ENCODE measurements around the gene PIK3CD. TPM values are rescaled to one million over a fixed set of nuclear protein-coding genes. Genes with fewer than 3 reads are reported as not detected.
"Not testable (repeated sequence)": the region's sequence is repeated elsewhere in the genome, so short reads cannot be mapped to it uniquely, and the experiment has no call there.

PIK3CD gene
- total and polyA plus RNA-seq, 2 donors, result 15.1 to 30.4 TPM

DNA sequence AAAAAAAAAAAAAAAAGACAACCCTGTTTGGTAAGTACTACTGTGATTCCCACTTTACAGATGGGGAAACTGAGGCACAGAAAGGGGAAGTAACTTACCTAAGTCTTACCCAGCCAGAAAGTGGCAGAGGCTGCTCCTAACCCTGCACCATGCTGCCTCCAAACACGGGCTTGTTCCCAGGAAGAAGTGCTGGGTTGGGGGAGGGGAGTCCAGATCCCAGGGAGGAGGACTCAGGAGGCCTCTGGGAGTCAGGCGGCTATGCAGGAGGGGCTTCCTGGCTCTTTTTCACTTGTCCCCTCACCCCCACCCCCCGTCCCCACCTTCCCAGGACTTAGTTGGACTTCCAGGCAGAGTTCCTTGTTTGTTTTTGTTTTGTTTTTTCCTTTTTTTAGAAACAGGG is 23.9 kb downstream of the PIK3CD start:
- Histone ChIP-seq H3K9me3 (ENCODE audit: control insufficient read depth in 2 of 2, insufficient read depth in 1 of 2, low read length in 1 of 2) (no peaks in the 10 kb centered on the region), H3K27me3 (ENCODE audit: control insufficient read depth in 2 of 2, insufficient read depth in 1 of 2, low read length in 1 of 2) (no peaks in the 10 kb centered on the region), H3K4me3 (ENCODE audit: low read length in 2 of 2) (no peak overlapping the region), H3K4me1 (ENCODE audit: control insufficient read depth in 2 of 2, insufficient read depth in 2 of 2, low read length in 2 of 2) (no peaks in the 10 kb centered on the region), H3K27ac (ENCODE audit: low read depth in 1 of 2, low read length in 1 of 2) (no peak overlapping the region), H3K36me3 (ENCODE audit: control insufficient read depth in 2 of 2, insufficient read depth in 2 of 2, low read length in 1 of 2) (peaks cover 3 to 10% of the 10 kb centered on the region in 2 donors)
- WGBS, result 96% methylated on average over 3 of the region's 3 CpGs
- DNase-seq (ENCODE audit: low read depth in 6 of 9, low spot score in 9 of 9), result no peak

DNA sequence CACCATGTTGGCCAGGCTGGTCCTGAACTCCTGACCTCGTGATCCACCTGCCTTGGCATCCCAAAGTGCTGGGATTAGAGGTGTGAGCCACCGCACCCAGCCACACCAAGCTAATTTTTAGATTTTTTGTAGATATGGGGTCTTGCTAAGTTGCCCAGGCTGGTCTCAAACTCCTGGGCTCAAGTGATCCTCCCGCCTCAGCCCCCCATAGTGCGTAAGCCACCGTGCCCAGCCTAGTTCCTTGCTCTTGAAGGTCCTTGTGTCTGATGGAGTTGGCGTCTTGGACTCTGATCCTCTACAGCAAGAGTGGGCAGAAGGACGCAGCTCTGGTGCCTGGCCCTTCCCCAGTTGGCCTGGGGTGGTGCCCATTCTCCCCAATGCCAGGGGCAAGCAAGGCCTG is 24.6 kb downstream of the PIK3CD start:
- not testable (repeated sequence) for DNase-seq (ENCODE audit: low read depth in 6 of 9, low spot score in 9 of 9); H3K4me1 ChIP-seq (ENCODE audit: control insufficient read depth in 2 of 2, insufficient read depth in 2 of 2, low read length in 2 of 2); H3K9me3 ChIP-seq (ENCODE audit: control insufficient read depth in 2 of 2, insufficient read depth in 1 of 2, low read length in 1 of 2); H3K4me3 ChIP-seq (ENCODE audit: low read length in 2 of 2); H3K27me3 ChIP-seq (ENCODE audit: control insufficient read depth in 2 of 2, insufficient read depth in 1 of 2, low read length in 1 of 2); H3K27ac ChIP-seq (ENCODE audit: low read depth in 1 of 2, low read length in 1 of 2)
- peaks cover 3 to 15% of the 10 kb centered on the region in 2 donors for H3K36me3 ChIP-seq (ENCODE audit: control insufficient read depth in 2 of 2, insufficient read depth in 2 of 2, low read length in 1 of 2)
- 96% methylated on average over 7 of the region's 7 CpGs for WGBS

DNA sequence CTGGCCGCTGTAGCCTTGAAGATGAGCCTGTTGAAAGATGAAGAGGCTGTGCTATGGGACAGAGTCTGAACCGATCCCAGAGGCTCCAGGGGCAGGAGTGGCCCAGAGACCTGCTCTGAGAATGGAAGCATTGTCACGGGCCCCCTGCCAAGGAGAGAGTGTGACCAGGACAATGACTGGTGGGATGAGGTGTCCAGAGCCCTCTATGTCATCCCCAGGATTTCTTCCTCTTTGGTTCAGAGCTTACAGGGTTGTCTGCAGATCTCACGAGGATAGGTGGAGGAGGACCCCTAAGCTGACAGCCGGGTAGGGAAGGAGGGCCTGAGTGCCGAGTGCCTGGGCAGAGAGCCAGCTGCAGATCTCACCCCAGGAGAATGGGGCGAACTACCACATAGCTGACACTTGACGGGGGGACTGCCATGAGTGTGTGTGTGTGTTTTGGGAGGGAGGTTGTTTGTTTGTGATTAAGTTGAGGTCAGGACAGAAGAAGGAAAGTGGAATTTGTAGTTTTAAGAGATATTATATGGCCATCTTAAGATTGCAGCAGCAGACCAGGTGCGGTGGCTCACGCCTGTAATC is 25.4 kb downstream of the PIK3CD start:
- Histone ChIP-seq H3K27ac (ENCODE audit: low read depth in 1 of 2, low read length in 1 of 2) (no peak overlapping the region), H3K36me3 (ENCODE audit: control insufficient read depth in 2 of 2, insufficient read depth in 2 of 2, low read length in 1 of 2) (peaks cover 3 to 15% of the 10 kb centered on the region in 2 donors), H3K4me3 (ENCODE audit: low read length in 2 of 2) (no peak overlapping the region), H3K4me1 (ENCODE audit: control insufficient read depth in 2 of 2, insufficient read depth in 2 of 2, low read length in 2 of 2) (no peaks in the 10 kb centered on the region), H3K27me3 (ENCODE audit: control insufficient read depth in 2 of 2, insufficient read depth in 1 of 2, low read length in 1 of 2) (no peaks in the 10 kb centered on the region), H3K9me3 (ENCODE audit: control insufficient read depth in 2 of 2, insufficient read depth in 1 of 2, low read length in 1 of 2) (no peaks in the 10 kb centered on the region)
- WGBS, result 84% methylated on average over 10 of the region's 10 CpGs
- DNase-seq (ENCODE audit: low read depth in 6 of 9, low spot score in 9 of 9), result no peak

GRCh38 chr1:9680091-9680490 is 28.6 kb downstream of the PIK3CD start:
- H3K9me3 ChIP-seq (ENCODE audit: control insufficient read depth in 2 of 2, insufficient read depth in 1 of 2, low read length in 1 of 2), result no peaks in the 10 kb centered on the region
- no peak overlapping the region for H3K4me3 ChIP-seq (ENCODE audit: low read length in 2 of 2)
- peaks cover 0 to 13% of the 10 kb centered on the region in 2 donors for H3K36me3 ChIP-seq (ENCODE audit: control insufficient read depth in 2 of 2, insufficient read depth in 2 of 2, low read length in 1 of 2)
- no peaks in the 10 kb centered on the region for H3K4me1 ChIP-seq (ENCODE audit: control insufficient read depth in 2 of 2, insufficient read depth in 2 of 2, low read length in 2 of 2)
- H3K27me3 ChIP-seq (ENCODE audit: control insufficient read depth in 2 of 2, insufficient read depth in 1 of 2, low read length in 1 of 2), result no peaks in the 10 kb centered on the region
- no peak overlapping the region for H3K27ac ChIP-seq (ENCODE audit: low read depth in 1 of 2, low read length in 1 of 2)
- 97% methylated on average over 2 of the region's 2 CpGs for WGBS
- no peak for DNase-seq (ENCODE audit: low read depth in 6 of 9, low spot score in 9 of 9)

- Histone ChIP-seq H3K9me3 (ENCODE audit: control insufficient read depth in 2 of 2, insufficient read depth in 1 of 2, low read length in 1 of 2) (no peaks in the 10 kb centered on the region), H3K4me1 (ENCODE audit: control insufficient read depth in 2 of 2, insufficient read depth in 2 of 2, low read length in 2 of 2) (no peaks in the 10 kb centered on the region), H3K27me3 (ENCODE audit: control insufficient read depth in 2 of 2, insufficient read depth in 1 of 2, low read length in 1 of 2) (no peaks in the 10 kb centered on the region), H3K27ac (ENCODE audit: low read depth in 1 of 2, low read length in 1 of 2) (no peak overlapping the region), H3K36me3 (ENCODE audit: control insufficient read depth in 2 of 2, insufficient read depth in 2 of 2, low read length in 1 of 2) (peaks cover 0 to 13% of the 10 kb centered on the region in 2 donors), H3K4me3 (ENCODE audit: low read length in 2 of 2) (no peak overlapping the region)
- 89% methylated on average over 6 of the region's 6 CpGs for WGBS
- DNase-seq (ENCODE audit: low read depth in 6 of 9, low spot score in 9 of 9), result no peak
Observed at GRCh38 chr1:9680828-9681227, 29.3 kb downstream of the PIK3CD start.

DNA sequence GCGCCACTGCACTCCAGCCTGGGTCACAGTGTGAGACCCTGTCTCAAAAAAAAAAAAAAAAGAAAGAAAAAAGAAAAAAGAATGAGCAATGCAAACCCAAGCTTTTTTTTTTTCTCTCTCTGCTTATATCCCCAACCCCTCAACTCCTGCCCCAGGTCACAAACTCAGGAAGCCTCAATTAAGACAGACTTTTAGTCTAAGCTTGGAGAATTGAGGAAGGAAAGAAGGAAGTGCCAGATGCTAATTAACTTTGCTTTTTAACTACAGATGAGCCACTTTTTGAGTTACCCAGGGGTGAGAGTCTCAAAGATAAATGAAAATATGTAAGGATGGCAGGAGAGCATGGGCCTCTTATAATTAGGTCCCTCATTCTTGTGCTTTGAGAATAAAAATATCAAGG is 33.3 kb downstream of the PIK3CD start:
- Histone ChIP-seq H3K9me3 (ENCODE audit: control insufficient read depth in 2 of 2, insufficient read depth in 1 of 2, low read length in 1 of 2) (no peaks in the 10 kb centered on the region), H3K27me3 (ENCODE audit: control insufficient read depth in 2 of 2, insufficient read depth in 1 of 2, low read length in 1 of 2) (peaks cover 0 to 14% of the 10 kb centered on the region in 2 donors), H3K4me1 (ENCODE audit: control insufficient read depth in 2 of 2, insufficient read depth in 2 of 2, low read length in 2 of 2) (peaks cover 19 to 27% of the 10 kb centered on the region in 2 donors), H3K4me3 (ENCODE audit: low read length in 2 of 2) (no peak overlapping the region), H3K27ac (ENCODE audit: low read depth in 1 of 2, low read length in 1 of 2) (no peak overlapping the region), H3K36me3 (ENCODE audit: control insufficient read depth in 2 of 2, insufficient read depth in 2 of 2, low read length in 1 of 2) (peaks cover 0 to 9% of the 10 kb centered on the region in 2 donors)
- 97% methylated on average over 1 of the region's 1 CpG for WGBS
- DNase-seq (ENCODE audit: low read depth in 6 of 9, low spot score in 9 of 9), result no peak

DNA sequence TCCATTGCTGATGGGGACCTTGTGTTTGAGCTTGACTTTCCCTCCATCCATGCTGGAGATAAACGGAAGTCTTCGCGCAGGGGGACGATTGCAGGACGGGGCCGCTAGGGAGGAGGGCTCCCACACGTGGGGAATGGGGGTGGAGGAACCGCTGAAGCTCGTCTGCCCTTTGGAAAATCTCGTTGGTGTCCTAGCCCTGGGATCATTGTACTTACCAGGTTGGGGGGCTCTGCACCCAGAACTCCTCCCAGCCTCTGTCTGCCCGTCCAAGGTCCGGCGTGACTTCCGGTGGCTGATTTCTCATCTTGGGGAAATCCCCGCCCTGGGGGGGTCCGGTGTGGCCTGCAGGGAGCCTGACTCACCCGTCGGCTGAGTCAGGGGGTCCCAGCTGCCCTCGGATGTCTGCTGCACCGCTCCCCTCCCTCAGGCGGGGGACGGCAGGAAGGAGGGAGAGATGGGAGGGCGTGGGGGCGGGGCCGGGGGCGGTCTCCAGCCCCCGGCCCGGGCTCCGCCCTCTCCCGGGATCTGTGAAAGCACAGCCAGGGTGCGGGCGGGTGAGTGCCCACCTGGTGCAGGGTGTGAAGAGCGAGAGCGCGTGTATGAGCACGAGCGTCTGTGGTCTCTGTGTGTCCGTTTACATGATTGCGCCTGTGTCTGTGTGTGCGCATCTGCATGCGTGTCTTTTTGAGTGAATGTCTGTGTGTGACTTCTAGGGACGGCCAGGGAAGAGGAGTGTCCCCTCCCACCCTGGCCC is 35.8 kb downstream of the PIK3CD start:
- Histone ChIP-seq H3K27ac (ENCODE audit: low read depth in 1 of 2, low read length in 1 of 2) (peak overlapping the region; percentile 1 to 66), H3K4me1 (ENCODE audit: control insufficient read depth in 2 of 2, insufficient read depth in 2 of 2, low read length in 2 of 2) (peaks cover 31 to 51% of the 10 kb centered on the region in 2 donors), H3K27me3 (ENCODE audit: control insufficient read depth in 2 of 2, insufficient read depth in 1 of 2, low read length in 1 of 2) (peaks cover 0 to 17% of the 10 kb centered on the region in 2 donors), H3K4me3 (ENCODE audit: low read length in 2 of 2) (peak overlapping the region; percentile 58 to 63), H3K9me3 (ENCODE audit: control insufficient read depth in 2 of 2, insufficient read depth in 1 of 2, low read length in 1 of 2) (no peaks in the 10 kb centered on the region), H3K36me3 (ENCODE audit: control insufficient read depth in 2 of 2, insufficient read depth in 2 of 2, low read length in 1 of 2) (peaks cover 0 to 13% of the 10 kb centered on the region in 2 donors)
- peak in 8 of 9 donors; percentile 54 to 90 (median 78) for DNase-seq (ENCODE audit: low read depth in 6 of 9, low spot score in 9 of 9)
- 4% methylated on average over 42 of the region's 42 CpGs for WGBS

DNA sequence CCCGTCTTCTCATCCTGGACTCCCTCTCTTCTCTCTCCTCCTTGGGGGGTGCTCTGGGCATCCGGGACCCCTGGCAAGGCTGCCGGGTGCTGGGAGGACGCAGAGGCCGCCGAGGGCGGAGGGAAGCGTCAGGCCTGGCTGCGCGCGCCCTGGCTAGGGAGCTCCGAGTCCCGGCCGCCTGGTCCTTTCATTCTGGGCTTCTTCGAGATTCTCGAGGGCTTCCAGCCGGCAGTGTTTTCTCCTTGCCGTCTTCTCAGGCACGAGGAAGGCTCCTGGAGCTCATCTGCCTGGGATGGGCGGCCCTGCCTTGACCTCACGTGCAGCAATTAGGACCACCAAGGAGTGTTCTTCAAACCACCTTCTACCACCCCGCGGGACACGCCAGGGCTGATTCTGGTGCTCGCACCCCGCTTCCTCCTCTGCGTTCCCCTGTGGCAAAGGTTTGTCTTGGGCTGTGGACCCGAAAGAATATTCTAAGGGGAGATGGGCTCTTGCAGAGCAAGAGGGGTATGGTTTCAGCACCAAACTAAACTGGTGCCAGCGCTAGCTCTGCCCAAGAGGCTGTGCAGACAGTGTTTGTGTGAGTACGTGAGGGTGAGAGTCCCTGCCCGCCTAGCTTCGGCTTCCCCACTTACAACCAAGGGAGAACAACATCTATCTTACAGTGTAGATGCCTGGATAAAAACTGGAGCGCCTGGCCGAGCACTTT is 36.5 kb downstream of the PIK3CD start:
- DNase-seq (ENCODE audit: low read depth in 6 of 9, low spot score in 9 of 9), result no peak
- Histone ChIP-seq H3K4me3 (ENCODE audit: low read length in 2 of 2) (peak overlapping the region; percentile 58 to 63), H3K9me3 (ENCODE audit: control insufficient read depth in 2 of 2, insufficient read depth in 1 of 2, low read length in 1 of 2) (no peaks in the 10 kb centered on the region), H3K4me1 (ENCODE audit: control insufficient read depth in 2 of 2, insufficient read depth in 2 of 2, low read length in 2 of 2) (peaks cover 31 to 51% of the 10 kb centered on the region in 2 donors), H3K27ac (ENCODE audit: low read depth in 1 of 2, low read length in 1 of 2) (no peak overlapping the region), H3K27me3 (ENCODE audit: control insufficient read depth in 2 of 2, insufficient read depth in 1 of 2, low read length in 1 of 2) (peaks cover 0 to 17% of the 10 kb centered on the region in 2 donors), H3K36me3 (ENCODE audit: control insufficient read depth in 2 of 2, insufficient read depth in 2 of 2, low read length in 1 of 2) (peaks cover 2 to 13% of the 10 kb centered on the region in 2 donors)
- 52% methylated on average over 34 of the region's 34 CpGs for WGBS

DNA sequence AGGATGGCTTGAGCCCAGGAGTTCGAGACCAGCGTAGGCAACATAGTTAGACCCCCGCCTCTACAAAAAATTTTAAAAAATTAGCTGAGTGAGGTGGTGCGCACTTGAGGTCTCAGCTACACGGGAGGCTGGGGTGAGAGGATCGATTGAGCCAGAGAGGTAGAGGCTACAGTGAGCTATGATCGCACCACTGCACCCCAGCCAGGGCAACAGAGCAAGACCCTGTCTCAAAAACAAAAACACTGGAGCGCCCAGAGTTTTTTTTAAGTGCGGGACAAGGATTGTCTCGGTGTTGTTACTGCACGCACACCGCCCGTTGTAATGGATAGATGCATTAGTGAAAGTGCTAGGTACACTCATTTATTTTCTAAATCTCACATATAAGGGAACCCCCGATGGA is 37.1 kb downstream of the PIK3CD start:
- Histone ChIP-seq H3K27ac (ENCODE audit: low read depth in 1 of 2, low read length in 1 of 2) (no peak overlapping the region), H3K4me1 (ENCODE audit: control insufficient read depth in 2 of 2, insufficient read depth in 2 of 2, low read length in 2 of 2) (peaks cover 31 to 54% of the 10 kb centered on the region in 2 donors), H3K9me3 (ENCODE audit: control insufficient read depth in 2 of 2, insufficient read depth in 1 of 2, low read length in 1 of 2) (no peaks in the 10 kb centered on the region), H3K36me3 (ENCODE audit: control insufficient read depth in 2 of 2, insufficient read depth in 2 of 2, low read length in 1 of 2) (peaks cover 2 to 12% of the 10 kb centered on the region in 2 donors), H3K27me3 (ENCODE audit: control insufficient read depth in 2 of 2, insufficient read depth in 1 of 2, low read length in 1 of 2) (peaks cover 0 to 17% of the 10 kb centered on the region in 2 donors), H3K4me3 (ENCODE audit: low read length in 2 of 2) (peak overlapping the region; percentile 41 to 74)
- DNase-seq (ENCODE audit: low read depth in 6 of 9, low spot score in 9 of 9), result no peak
- WGBS, result 91% methylated on average over 14 of the region's 14 CpGs

All from thymus (tissue), 11 donors.